Cardiac fibroblast (primary cell): Measurements from ENCODE around the gene UNCX.
A peak's percentile ranks its signal among the peaks of the same experiment; 100 is the strongest.
"Not testable (repeated sequence)": the region's sequence is repeated elsewhere in the genome, so short reads cannot be mapped to it uniquely, and the experiment has no call there.

Experiments used
- DNase-seq, 2 donors: peaks; one replicate each; pipeline versions ENCODE4 v3.0.0 to v3.0.0-alpha.2; 2010; ENCODE audit warnings: low read depth in 2 of 2
- H3K4me3 ChIP-seq, 2 donors: replicated peaks in 1 of 2; 1 replicate in 1 of 2; 2 replicates in 1 of 2; pipeline ENCODE4 v1.5.1; 2011; ENCODE audit warnings: low read depth in 2 of 2, low read length in 2 of 2, mild to moderate bottlenecking in 2 of 2, moderate library complexity in 1 of 2
- TF ChIP-seq, protein P1 (sequence below): IDR thresholded peaks from one replicate; pipeline ENCODE4 v1.5.1; 2011; ENCODE audit warnings: low read depth, mild to moderate bottlenecking, low read length, inconsistent platforms

The UNCX gene

DNA sequence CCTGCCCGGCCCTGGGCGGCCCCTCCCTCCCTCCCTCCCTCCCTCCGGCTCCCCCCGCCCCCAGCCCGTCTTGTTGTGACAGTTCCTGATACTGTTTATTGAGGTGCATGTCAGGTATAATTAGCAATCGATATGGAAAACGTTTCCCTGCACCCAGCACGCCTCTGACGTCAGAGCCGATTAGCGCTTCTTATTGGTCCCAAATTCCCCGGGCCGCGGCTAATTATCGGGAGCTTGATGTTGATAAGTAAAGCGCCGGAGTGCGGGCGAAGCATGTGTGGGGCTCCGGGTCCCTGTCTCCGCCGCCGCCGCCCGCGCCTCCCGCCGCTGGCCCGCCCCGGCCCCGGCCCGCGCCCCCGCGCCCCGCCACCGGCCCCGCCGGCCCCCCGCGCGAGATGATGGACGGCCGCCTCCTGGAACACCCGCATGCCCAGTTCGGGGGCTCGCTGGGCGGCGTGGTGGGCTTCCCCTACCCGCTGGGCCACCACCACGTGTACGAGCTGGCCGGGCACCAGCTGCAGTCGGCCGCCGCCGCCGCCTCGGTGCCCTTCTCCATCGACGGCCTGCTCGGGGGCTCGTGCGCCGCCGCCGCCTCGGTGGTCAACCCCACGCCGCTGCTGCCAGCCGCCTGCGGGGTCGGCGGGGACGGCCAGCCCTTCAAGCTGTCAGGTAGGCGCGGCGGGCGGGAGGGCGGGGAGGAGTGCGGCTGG is at the start of gene UNCX:
Gene UNCX (plus strand): TSS at position 250 of the 710 bp plus-strand sequence. CDS start 146 bp downstream, at position 396.
- H3K4me3 ChIP-seq: no peak within 1 kb of the TSS
- DNase-seq: no peak
- TF ChIP-seq, protein P1, sequence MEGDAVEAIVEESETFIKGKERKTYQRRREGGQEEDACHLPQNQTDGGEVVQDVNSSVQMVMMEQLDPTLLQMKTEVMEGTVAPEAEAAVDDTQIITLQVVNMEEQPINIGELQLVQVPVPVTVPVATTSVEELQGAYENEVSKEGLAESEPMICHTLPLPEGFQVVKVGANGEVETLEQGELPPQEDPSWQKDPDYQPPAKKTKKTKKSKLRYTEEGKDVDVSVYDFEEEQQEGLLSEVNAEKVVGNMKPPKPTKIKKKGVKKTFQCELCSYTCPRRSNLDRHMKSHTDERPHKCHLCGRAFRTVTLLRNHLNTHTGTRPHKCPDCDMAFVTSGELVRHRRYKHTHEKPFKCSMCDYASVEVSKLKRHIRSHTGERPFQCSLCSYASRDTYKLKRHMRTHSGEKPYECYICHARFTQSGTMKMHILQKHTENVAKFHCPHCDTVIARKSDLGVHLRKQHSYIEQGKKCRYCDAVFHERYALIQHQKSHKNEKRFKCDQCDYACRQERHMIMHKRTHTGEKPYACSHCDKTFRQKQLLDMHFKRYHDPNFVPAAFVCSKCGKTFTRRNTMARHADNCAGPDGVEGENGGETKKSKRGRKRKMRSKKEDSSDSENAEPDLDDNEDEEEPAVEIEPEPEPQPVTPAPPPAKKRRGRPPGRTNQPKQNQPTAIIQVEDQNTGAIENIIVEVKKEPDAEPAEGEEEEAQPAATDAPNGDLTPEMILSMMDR: no peak

DNA sequence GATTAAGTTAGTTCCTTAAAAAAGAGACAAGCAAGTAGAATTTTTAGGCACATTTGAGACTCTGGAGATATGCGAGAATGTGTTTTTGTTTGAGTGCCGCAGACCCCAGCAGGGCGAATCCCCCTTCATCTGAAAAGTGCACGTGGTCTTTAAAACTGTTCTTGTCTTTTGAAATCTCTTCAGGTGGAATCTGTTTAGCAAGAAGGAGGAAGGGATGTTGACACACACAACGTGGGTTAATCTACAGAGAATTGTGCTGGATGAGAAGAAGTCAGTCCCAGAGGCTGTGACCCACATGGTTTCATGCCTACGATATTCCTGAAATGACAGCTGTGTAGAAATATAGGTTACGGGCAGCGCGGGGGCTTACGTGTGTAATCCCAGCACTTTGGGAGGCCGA is 45.5 kb upstream of the UNCX start:
- no peak overlapping the region for H3K4me3 ChIP-seq
- TF ChIP-seq, protein P1: no peak
- DNase-seq: no peak

DNA sequence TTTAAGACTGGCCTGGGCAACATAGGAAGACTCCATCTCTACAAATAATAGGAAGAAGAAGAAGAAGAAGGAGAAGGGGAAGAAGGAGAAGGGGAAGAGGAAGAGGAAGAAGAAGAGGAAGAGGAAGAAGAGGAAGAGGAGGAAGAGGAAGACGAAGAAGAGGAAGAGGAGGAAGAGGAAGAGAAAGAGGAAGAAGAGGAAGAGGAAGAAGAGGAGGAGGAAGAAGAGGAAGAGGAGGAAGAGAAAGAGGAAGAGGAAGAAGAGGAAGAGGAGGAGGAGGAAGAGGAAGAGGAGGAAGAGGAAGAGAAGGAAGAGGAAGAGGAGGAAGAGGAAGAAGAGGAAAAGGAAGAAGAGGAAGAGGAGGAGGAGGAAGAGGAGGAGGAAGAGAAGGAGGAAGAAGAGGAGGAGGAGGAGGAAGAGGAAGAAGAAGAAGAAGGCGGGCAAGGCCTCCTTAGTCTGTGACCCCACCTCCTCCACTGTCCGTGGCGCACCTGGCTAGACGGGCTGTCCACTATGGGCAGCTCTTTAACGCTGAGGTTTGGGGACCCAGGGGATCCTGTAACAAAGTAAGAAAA is 43.9 kb upstream of the UNCX start:
- no peak for DNase-seq
- H3K4me3 ChIP-seq: no peak overlapping the region
- TF ChIP-seq, protein P1: no peak

DNA sequence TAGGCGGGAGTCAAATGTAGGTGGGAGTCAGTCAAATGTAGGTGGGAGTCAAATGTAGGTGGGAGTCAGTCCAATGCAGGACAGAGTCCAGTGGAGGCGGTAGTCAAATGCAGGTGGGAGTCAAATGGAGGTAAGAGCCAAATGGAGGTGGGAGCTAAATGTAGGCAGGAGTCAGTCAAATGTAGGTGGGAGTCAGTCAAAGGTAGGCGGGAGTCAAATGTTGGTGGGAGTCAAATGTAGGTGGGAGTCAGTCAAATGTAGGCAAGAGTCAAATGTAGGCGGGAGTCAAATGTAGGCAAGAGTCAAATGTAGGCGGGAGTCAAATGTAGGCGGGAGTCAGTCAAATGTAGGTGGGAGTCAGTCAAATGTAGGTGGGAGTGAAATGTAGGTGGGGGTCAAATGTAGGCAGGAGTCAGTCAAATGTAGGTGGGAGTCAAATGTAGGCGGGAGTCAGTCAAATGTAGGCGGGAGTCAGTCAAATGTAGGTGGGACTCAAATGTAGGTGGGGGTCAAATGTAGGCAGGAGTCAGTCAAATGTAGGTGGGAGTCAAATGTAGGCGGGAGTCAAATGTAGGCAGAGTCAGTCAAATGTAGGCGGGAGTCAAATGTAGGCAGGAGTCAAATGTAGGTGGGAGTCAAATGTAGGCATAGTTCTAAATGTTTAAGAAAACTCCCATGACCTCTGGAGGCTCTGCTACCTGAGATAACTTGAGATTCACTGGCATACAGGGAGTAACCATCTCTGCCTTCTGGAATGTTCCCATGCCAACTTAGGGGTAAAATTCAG is 42.5 kb upstream of the UNCX start:
- no peak overlapping the region for H3K4me3 ChIP-seq
- DNase-seq: no peak
- TF ChIP-seq, protein P1: no peak

DNA sequence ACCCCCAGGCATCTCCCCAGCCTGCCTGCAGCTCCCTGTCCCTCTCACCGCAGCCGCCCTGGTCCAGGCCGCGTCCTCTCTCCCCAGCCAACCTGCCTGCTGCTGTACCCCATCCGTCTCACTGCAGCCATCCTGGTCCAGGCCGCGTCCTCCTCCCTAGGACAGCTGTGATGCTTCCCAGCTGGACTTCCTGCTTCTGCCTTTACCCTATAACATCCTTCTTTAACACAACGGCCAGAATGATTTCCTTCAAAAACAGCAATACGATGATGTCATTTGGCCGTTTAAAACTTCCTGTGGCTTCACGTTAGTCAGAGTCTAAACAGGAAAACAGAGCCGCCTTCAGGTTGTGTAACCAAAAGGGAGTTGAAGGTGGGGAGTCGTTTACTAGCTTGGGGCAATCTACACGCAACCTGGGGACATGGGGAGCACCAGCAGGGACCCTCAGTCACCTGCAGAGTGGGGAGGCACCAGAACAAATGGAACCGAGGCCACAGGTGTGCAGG is 40.4 kb upstream of the UNCX start:
- peak; percentile 87 to 95 for DNase-seq
- H3K4me3 ChIP-seq: peak overlapping the region in 1 of 2 donors; percentile 18
- TF ChIP-seq, protein P1: peak; percentile 32

DNA sequence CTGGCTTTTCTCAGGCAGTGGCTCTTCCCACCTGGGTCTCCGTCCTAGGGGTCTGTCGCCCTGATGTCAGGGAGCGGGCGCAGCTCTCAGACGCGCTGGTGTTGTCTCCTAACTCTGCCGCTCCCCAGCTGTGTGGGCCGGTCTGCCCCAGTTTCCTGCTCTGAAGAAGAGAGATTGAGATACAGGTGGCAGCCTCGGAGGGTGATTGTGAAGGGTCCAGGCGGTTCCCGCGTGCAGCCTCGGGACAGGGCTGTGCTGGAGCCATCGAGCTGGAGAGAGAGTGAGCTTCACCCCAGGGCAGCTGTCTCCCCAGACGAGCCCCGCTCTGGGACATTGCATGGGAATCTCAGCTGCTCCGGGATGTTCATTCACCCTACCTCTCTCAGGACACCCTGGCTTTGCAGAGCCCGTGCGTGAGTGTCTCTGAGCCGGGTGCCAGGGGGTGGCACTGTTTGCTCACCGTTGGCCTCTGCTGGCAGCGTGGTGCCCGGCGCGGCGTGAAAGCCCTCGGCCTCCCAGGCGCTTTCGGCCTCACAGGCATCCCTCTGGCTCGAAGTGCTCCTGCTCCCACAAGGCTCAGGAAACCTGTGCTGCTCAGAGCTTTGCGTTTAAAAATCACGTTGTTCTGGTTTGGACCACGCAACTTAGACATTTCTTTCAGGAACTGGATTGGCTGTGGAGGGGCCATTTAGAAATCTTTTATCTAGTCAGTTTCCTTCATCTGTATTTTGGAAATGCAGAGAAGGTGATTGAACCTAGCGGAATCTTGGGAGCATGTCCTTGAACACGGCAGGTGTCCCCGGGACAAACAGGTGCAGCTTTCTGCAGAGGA is 38.9 kb upstream of the UNCX start:
- DNase-seq: peak; percentile 51 to 61
- H3K4me3 ChIP-seq: no peak overlapping the region
- TF ChIP-seq, protein P1: peak; percentile 42

DNA sequence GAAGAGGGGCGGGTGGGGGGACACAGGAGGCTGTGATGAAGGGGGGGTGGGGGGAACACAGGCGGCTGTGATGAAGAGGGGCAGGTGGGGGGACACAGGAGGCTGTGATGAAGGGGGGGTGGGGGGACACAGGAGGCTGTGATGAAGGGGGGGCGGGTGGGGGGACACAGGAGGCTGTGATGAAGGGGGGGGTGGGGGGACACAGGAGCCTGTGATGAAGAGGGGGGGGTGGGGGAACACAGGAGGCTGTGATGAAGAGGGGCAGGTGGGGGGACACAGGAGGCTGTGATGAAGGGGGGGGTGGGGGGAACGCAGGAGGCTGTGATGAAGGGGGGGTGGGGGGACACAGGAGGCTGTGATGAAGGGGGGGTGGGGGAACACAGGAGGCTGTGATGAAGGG is 36.2 kb upstream of the UNCX start:
- DNase-seq, H3K4me3 ChIP-seq: not testable (repeated sequence)
